T-cell (primary cell): ENCODE data around the gene AAK1. TPM values are rescaled to one million over a fixed set of nuclear protein-coding genes. Genes with fewer than 3 reads are reported as not detected.

Source experiments
- ATAC-seq, 4 experiments: fragments of 200-7000 bp in 3 of 4; fragments of 150-1000 bp in 1 of 4; cut with Tn5 transposase; replicated peaks in 1 of 4; 1 replicate in 3 of 4; 2 replicates in 1 of 4; pipeline ENCODE4 v1.10.0; 2021; ENCODE audit warnings: moderate library complexity in 3 of 4, mild to moderate bottlenecking in 2 of 4, moderate number of reproducible peaks in 1 of 4
- CTCF ChIA-PET, 2 donors: fragments of 300-600 bp; sonication (Branson Sonifier 250); formaldehyde crosslinking; loops; one replicate each; lab custom pipeline; 2022; ENCODE audit warnings: antibody characterized with exemption in 2 of 2; lab: Charles Lee
- POLR2A ChIA-PET, 2 donors: fragments of 300-600 bp; sonication (Branson Sonifier 250); formaldehyde crosslinking; loops; one replicate each; lab custom pipeline; 2022; ENCODE audit warnings: antibody characterized with exemption in 2 of 2; lab: Charles Lee
- DNase-seq, 35 experiments: peaks; one replicate each; pipeline versions ENCODE4 v3.0.0 to v3.0.0-alpha.2; 2013 to 2023
- H3K27ac ChIP-seq: one replicate; pipeline ENCODE4 v1.5.1; 2013; ENCODE audit warnings: low read length
- H3K27me3 ChIP-seq, 2 experiments: replicated peaks in 1 of 2; 1 replicate in 1 of 2; 2 replicates in 1 of 2; pipeline versions ENCODE4 v1.6.1 to v1.7.0; 2013; ENCODE audit warnings: low read length in 1 of 2, mixed read lengths in 1 of 2; ENCODE audit not compliant: control insufficient read depth in 2 of 2, insufficient read depth in 2 of 2; ENCODE audit errors: extremely low read depth in 1 of 2
- H3K36me3 ChIP-seq, 2 donors: 1 replicate in 1 of 2; 2 replicates in 1 of 2; pipeline versions ENCODE4 v1.6.1 to v1.7.0; 2013; ENCODE audit warnings: low read length in 1 of 2; ENCODE audit not compliant: control insufficient read depth in 2 of 2, insufficient read depth in 1 of 2; ENCODE audit errors: extremely low read depth in 1 of 2
- H3K4me1 ChIP-seq, 2 experiments: 1 replicate in 1 of 2; 2 replicates in 1 of 2; pipeline versions ENCODE4 v1.6.1 to v1.7.0; 2013; ENCODE audit warnings: low read length in 2 of 2, mixed read lengths in 1 of 2; ENCODE audit not compliant: insufficient read depth in 2 of 2, control insufficient read depth in 1 of 2; ENCODE audit errors: extremely low read depth in 1 of 2
- H3K4me3 ChIP-seq, 2 donors: 1 replicate in 1 of 2; 2 replicates in 1 of 2; pipeline versions ENCODE4 v1.5.1 to v1.7.0; 2013; ENCODE audit warnings: mild to moderate bottlenecking in 2 of 2, low read length in 1 of 2, moderate library complexity in 1 of 2; ENCODE audit not compliant: control insufficient read depth in 1 of 2; ENCODE audit errors: extremely low read depth in 1 of 2
- H3K9me3 ChIP-seq: 2 replicates; pipeline ENCODE4 v1.7.0; 2013
- H3K27ac Mint-ChIP-seq, 2 donors: one replicate each; pipeline ENCODE4 v1.8.0; 2020 to 2021; ENCODE audit warnings: mild to moderate bottlenecking in 2 of 2, mixed read lengths in 2 of 2
- H3K27me3 Mint-ChIP-seq, 2 donors: one replicate each; pipeline ENCODE4 v1.8.0; 2021 to 2022; ENCODE audit warnings: mixed read lengths in 2 of 2
- H3K36me3 Mint-ChIP-seq: one replicate; pipeline ENCODE4 v1.8.0; 2021; ENCODE audit warnings: mixed read lengths
- H3K4me1 Mint-ChIP-seq, 3 donors: one replicate each; pipeline ENCODE4 v1.8.0; 2020 to 2022; ENCODE audit warnings: mixed read lengths in 3 of 3, mild to moderate bottlenecking in 1 of 3
- H3K4me3 Mint-ChIP-seq, 3 donors: one replicate each; pipeline ENCODE4 v1.8.0; 2020 to 2022; ENCODE audit warnings: mild to moderate bottlenecking in 3 of 3, mixed read lengths in 3 of 3, moderate library complexity in 3 of 3
- H3K9me3 Mint-ChIP-seq, 3 donors: one replicate each; pipeline ENCODE4 v1.8.0; 2020 to 2022; ENCODE audit warnings: mixed read lengths in 3 of 3
- WGBS: methylation state at CpG from one replicate; pipeline ENCODE4 v1.1.5; 2013; ENCODE audit warnings: missing lambda C conversion rate; ENCODE audit not compliant: insufficient coverage; 5-methylcytosine and 5-hydroxymethylcytosine counted together
- total RNA-seq, 35 experiments: library from RNA in 6 of 35; stranded (reverse) in 6 of 35; fragments of 120-200 nt in 1 of 35; gene quantifications; one replicate each; pipeline versions ENCODE4 v1.2.1 to v1.2.4 and lab custom pipeline; 2013 to 2026

AAK1 gene
- total RNA-seq, 5 donors from 2014 or later (not counting 1 experiment from before 2014, with no cell fraction given) = 170 to 283 (median 177) TPM

GRCh38 chr2:69535817-69536241 is 107.7 kb downstream of the AAK1 start:
- Mint-ChIP-seq H3K9me3 (peaks cover 0 to 13% (median 7%) of the 10 kb centered on the region in 3 donors), H3K36me3 (peaks cover 90% of the 10 kb centered on the region), H3K4me1 (peaks cover 43 to 45% (median 45%) of the 10 kb centered on the region in 3 donors), H3K4me3 (no peak overlapping the region), H3K27me3 (no peaks in the 10 kb centered on the region), H3K27ac (peak overlapping the region; percentile 65 to 68)
- Histone ChIP-seq H3K36me3 (peaks cover 22 to 94% of the 10 kb centered on the region in 2 donors), H3K4me1 (peaks cover 0 to 10% of the 10 kb centered on the region in 2 experiments), H3K9me3 (no peaks in the 10 kb centered on the region), H3K27me3 (no peaks in the 10 kb centered on the region), H3K27ac (no peak overlapping the region), H3K4me3 (no peak overlapping the region)
- ChIA-PET POLR2A (no interaction called here), CTCF (no interaction called here)
- WGBS = 90% methylated on average over 1 of the region's 5 CpGs
- DNase-seq = no peak
- ATAC-seq = no peak

- no peak overlapping the region for H3K4me3 ChIP-seq
- POLR2A ChIA-PET = no interaction called here
- H3K36me3 ChIP-seq = peaks cover 12 to 95% of the 10 kb centered on the region in 2 donors
- H3K4me1 ChIP-seq = peaks cover 0 to 3% of the 10 kb centered on the region in 2 experiments
- 97% methylated on average over 5 of the region's 7 CpGs for WGBS
- no peaks in the 10 kb centered on the region for H3K27me3 ChIP-seq
- DNase-seq (no peak), ATAC-seq (no peak)
- H3K4me3 Mint-ChIP-seq = no peak overlapping the region
- no peak overlapping the region for H3K27ac Mint-ChIP-seq
- CTCF ChIA-PET = no interaction called here
- no peak overlapping the region for H3K27ac ChIP-seq
- H3K9me3 Mint-ChIP-seq = peaks cover 0 to 13% (median 7%) of the 10 kb centered on the region in 3 donors
- no peaks in the 10 kb centered on the region for H3K9me3 ChIP-seq
- peaks cover 90% of the 10 kb centered on the region for H3K36me3 Mint-ChIP-seq
- H3K4me1 Mint-ChIP-seq = peaks cover 13 to 16% (median 14%) of the 10 kb centered on the region in 3 donors
- no peaks in the 10 kb centered on the region for H3K27me3 Mint-ChIP-seq
These were observed 112.4 kb downstream of the AAK1 start for GRCh38 chr2:69531186-69531585.

GRCh38 chr2:69529480-69529879 is 114.1 kb downstream of the AAK1 start:
- Mint-ChIP-seq H3K36me3 (peaks cover 89% of the 10 kb centered on the region), H3K27ac (no peak overlapping the region), H3K27me3 (no peaks in the 10 kb centered on the region), H3K9me3 (peaks cover 0 to 8% (median 7%) of the 10 kb centered on the region in 3 donors), H3K4me3 (no peak overlapping the region), H3K4me1 (peaks cover 0 to 3% (median 2%) of the 10 kb centered on the region in 3 donors)
- peaks cover 15 to 95% of the 10 kb centered on the region in 2 donors for H3K36me3 ChIP-seq
- H3K9me3 ChIP-seq = no peaks in the 10 kb centered on the region
- DNase-seq (no peak), ATAC-seq (no peak)
- H3K27ac ChIP-seq = no peak overlapping the region
- ChIA-PET POLR2A (no interaction called here), CTCF (no interaction called here)
- no peaks in the 10 kb centered on the region for H3K4me1 ChIP-seq
- no peaks in the 10 kb centered on the region for H3K27me3 ChIP-seq
- no CpG with 5 or more reads among the region's 2 CpGs for WGBS
- no peak overlapping the region for H3K4me3 ChIP-seq

- no peaks in the 10 kb centered on the region for H3K9me3 ChIP-seq
- ChIA-PET POLR2A (interaction anchor here in 1 of 2 donors (0.6 kb wide), 3 partner anchors 57 to 871 kb away, joined by 3 to 7 read pairs (median 4); no protein-coding TSS in a partner anchor), CTCF (interaction anchor here in 1 of 2 donors (0.9 kb wide), 1 partner anchor 207 kb away, joined by 3 read pairs; no protein-coding TSS in a partner anchor)
These were observed 118.3 kb downstream of the AAK1 start for GRCh38 chr2:69525261-69525660.

GRCh38 chr2:69524799-69525198 is 118.7 kb downstream of the AAK1 start:
- peaks cover 68% of the 10 kb centered on the region for H3K36me3 Mint-ChIP-seq

More at GRCh38 chr2:69525261-69525660, 118.3 kb downstream of the AAK1 start:
- Mint-ChIP-seq H3K27me3 (no peaks in the 10 kb centered on the region), H3K27ac (peak overlapping the region in 1 of 2 donors; percentile 0), H3K36me3 (peaks cover 70% of the 10 kb centered on the region), H3K4me3 (no peak overlapping the region), H3K4me1 (peaks cover 0 to 3% (median 0%) of the 10 kb centered on the region in 3 donors), H3K9me3 (no peaks in the 10 kb centered on the region)
- ATAC-seq = no peak
- no peaks in the 10 kb centered on the region for H3K4me1 ChIP-seq
- no peaks in the 10 kb centered on the region for H3K27me3 ChIP-seq
- H3K4me3 ChIP-seq = no peak overlapping the region
- no peak overlapping the region for H3K27ac ChIP-seq
- 100% methylated on average over 2 of the region's 3 CpGs for whole genome bisulfite sequencing
- H3K36me3 ChIP-seq = peaks cover 29 to 91% of the 10 kb centered on the region in 2 donors
- no peak for DNase-seq

GRCh38 chr2:69521747-69522146 is 121.8 kb downstream of the AAK1 start:
- ChIA-PET POLR2A (no interaction called here), CTCF (no interaction called here)
- peaks cover 65% of the 10 kb centered on the region for H3K36me3 Mint-ChIP-seq
- no peaks in the 10 kb centered on the region for H3K9me3 Mint-ChIP-seq
- ATAC-seq (no peak), DNase-seq (no peak)
- Histone ChIP-seq H3K9me3 (no peaks in the 10 kb centered on the region), H3K4me3 (no peak overlapping the region), H3K36me3 (peaks cover 36 to 91% of the 10 kb centered on the region in 2 donors), H3K27me3 (no peaks in the 10 kb centered on the region), H3K4me1 (no peaks in the 10 kb centered on the region), H3K27ac (no peak overlapping the region)
- H3K4me3 Mint-ChIP-seq = no peak overlapping the region
- peak overlapping the region; percentile 25 to 59 for H3K27ac Mint-ChIP-seq
- H3K4me1 Mint-ChIP-seq = peaks cover 0 to 6% (median 6%) of the 10 kb centered on the region in 3 donors
- H3K27me3 Mint-ChIP-seq = no peaks in the 10 kb centered on the region
- WGBS = no CpG with 5 or more reads among the region's 2 CpGs

More at GRCh38 chr2:69524799-69525198, 118.7 kb downstream of the AAK1 start:
- Histone ChIP-seq H3K27ac (no peak overlapping the region), H3K27me3 (no peaks in the 10 kb centered on the region), H3K4me1 (no peaks in the 10 kb centered on the region), H3K9me3 (no peaks in the 10 kb centered on the region), H3K4me3 (no peak overlapping the region), H3K36me3 (peaks cover 29 to 91% of the 10 kb centered on the region in 2 donors)
- DNase-seq (no peak), ATAC-seq (no peak)
- Mint-ChIP-seq H3K27me3 (no peaks in the 10 kb centered on the region), H3K27ac (peak overlapping the region in 1 of 2 donors; percentile 66), H3K4me3 (no peak overlapping the region), H3K9me3 (no peaks in the 10 kb centered on the region), H3K4me1 (peaks cover 0 to 3% (median 0%) of the 10 kb centered on the region in 3 donors)
- WGBS = 100% methylated on average over 1 of the region's 1 CpG
- CTCF ChIA-PET = no interaction called here
- POLR2A ChIA-PET = interaction anchor here in 1 of 2 donors (0.5 to 0.6 kb wide), 4 partner anchors 57 to 872 kb away, joined by 3 to 9 read pairs (median 6); no protein-coding TSS in a partner anchor
